HG03060 (cell line): ENCODE measurements around the gene PPP1R14B.

Source experiments
- ATAC-seq: cut with Tn5 transposase; IDR thresholded peaks from one replicate; pipeline ENCODE4 v1.9.1; 2021; ENCODE audit warnings: low read depth, moderate number of reproducible peaks; ENCODE audit not compliant: unreplicated experiment

The PPP1R14B gene

GRCh38 chr11:64283092-64283491 is 36.3 kb upstream of the PPP1R14B start:
- no peak for ATAC-seq

DNA sequence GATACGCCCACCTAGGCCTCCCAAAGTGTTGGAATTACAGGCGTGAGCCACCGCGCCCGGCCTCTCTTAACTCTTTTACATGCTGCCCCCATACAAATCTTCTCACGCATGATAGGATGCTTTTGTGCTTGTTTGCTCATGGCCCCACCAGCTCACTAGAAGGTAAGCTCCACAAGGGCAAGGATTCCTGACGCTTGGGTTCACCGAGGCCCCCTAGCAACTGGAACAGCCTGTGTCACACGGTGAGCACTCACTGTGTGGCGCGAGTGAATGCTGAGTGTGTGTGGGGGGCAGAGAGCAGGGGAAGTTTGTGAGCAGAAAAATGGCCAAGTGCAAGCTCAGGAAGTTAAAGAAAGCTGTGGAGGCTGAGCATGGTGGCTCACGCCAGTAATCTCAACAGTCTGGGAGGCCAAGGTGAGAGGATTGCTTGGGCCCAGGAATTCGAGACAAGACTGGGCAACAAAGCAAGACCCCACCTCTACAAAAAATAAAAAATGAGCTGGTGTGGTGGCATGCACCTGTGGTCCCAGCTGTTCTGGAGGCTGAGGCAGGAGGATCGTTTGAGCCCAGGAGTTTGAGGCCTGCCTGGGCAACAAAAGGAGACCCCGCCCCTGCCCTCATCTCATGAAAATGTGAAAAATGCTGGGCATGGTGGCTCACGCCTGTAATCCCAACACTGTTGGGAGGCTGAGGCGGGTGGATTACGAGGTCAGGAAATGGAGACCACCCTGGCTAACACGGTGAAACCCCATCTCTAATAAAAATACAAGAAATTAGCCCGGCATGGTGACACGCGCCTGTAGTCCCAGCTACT is 35.4 kb upstream of the PPP1R14B start:
- no peak for ATAC-seq

DNA sequence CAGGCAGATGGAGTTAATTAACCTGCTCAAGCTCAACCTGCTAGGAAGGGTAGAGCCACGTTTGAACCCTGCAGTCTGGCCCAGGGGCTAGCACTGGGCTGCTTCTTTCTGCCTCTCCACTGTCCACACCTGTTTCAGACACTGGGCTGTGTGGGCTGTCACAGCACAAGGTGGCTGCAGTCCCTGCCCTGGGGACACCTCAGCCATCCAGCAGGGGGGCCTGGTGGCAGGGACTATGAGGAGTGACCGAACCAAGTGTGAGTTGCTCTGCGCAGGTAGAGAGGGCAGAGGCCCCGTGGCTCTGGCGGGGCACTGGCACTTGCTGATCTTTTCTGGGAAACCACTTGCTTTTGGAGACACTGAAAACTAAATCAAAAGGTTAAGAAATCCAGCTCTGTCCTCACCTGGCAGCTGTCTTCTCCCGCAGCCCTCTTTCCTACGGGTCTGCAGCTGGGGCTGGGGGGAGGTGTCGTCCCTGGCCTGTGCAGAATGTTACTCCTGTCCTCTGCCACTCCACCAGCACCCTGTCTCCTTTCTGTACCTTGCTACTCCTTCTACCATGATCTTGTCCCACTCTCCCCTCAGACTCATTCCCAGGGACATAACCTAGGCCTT is 31.9 kb upstream of the PPP1R14B start:
- no peak for ATAC-seq

GRCh38 chr11:64276653-64277431 is 30.1 kb upstream of the PPP1R14B start:
- no peak for ATAC-seq

DNA sequence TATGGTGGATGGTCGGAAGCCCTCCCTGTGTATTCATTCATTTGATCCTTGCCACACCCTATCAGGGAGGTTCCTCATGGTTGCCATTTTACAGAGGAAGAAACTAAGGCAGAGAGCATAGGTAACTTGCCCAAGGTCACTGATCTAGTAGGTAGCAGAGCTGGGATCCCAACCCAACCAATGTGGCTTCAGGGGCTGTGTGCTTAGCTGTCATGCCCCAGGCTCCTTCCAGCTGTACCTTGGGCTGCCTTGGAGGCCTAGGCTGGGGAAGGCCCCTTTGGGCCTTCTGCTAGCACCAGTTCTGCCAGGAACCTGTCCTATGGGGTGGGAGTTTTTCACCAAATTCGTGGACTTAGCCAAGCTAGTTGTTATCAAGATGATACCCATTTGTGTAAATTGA is 29.1 kb upstream of the PPP1R14B start:
- no peak for ATAC-seq

DNA sequence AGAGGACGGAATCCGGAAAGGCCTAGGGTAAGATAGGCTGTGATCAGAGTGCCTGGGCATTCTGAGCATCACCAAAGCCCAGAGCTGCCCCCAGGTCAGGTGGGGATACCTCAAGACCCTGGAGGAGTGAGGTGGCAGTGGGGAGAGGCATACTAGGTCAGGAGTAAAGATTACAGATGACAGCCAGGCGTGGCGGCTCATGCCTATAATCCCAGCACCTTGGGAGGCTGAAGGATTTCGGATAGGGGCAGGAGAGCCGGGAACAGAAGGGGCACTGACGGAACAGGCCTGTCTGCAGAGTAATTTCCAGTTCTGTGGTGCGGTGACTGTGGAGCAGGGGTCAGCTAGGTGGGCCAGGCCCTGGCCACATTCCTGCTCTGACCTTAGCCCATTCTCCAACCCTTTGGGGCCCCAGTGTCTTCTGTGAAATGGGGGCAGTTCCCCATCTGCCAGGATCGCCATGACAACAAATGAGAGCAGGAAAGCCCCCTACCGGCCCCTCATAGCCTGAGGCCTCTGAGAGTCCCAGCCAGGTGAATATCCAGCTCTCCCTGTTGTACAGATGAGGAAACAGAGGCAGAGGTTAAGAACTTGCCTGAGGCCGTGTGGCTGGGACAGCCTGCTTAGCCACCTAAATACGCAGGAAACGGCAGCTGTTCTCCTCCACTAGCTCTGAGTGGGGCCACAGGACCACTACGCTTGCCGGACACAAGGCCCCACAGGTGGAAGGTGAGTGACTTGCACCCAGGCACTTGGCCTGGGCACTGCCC is 28.5 kb upstream of the PPP1R14B start:
- no peak for ATAC-seq

DNA sequence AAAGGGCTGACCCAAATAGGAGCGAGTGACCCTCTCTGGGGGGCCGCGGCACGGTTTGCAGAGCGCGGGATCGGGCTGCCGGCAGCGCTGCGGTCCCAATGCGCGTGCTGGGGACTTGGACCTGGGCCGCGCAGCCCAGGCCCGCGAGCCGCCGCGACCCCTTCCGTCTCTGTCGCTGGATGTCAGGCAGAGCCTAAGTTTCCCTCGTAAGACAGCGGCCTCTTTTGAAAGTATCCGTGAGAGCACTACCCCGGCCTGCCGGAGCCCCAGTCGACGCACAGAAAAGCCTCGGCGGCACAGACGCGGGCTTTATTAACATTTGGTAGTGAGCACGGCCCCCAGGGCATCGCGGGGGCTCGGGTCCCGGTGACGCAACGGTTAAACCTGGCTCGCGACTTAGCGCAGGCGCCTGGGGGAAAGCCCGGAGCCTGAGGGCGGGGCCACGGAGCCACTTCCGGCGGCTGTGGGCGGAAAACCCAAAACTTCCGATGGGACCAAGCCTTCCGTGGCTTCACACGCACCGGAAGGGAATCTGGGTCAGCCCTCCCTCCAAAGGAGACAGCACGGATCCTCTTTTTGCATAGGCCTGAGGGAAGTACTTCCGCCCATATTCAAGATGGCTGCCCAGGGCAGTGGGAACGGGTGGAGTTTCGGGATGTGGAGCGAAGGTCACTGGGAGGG is 22.9 kb upstream of the PPP1R14B start:
- peak; percentile 71 for ATAC-seq

DNA sequence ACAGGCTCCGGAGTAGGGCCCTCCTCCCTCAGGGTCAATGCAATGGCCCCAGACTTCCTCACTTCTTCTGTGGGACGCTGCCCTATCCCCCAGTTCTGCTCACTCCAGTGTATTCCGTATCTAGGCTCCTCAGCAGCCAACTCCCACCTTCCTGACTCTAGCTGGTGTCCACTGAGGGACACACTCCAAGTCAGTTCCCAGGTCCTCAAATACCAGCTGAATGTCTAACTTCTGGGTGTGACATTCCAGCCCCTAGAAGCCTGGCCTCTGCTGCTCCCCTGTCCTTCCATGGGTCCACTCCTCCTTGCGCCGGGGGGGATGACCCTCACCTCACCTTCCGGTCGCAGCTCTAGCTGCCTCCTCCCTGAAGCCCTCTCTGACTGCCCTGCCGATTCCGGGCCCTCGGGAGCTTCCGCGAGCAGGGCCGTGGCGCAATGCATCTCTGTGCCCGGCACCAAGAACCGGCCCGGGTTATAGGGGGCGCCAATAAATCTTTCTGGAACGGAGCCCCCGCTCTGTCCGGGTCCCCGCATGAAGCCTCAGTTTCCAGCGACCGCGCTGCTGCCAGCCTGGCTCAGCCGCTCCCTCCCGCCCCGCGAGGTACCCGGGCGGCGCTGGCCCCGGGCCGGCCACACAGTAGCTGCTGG is 22.3 kb upstream of the PPP1R14B start:
- no peak for ATAC-seq

DNA sequence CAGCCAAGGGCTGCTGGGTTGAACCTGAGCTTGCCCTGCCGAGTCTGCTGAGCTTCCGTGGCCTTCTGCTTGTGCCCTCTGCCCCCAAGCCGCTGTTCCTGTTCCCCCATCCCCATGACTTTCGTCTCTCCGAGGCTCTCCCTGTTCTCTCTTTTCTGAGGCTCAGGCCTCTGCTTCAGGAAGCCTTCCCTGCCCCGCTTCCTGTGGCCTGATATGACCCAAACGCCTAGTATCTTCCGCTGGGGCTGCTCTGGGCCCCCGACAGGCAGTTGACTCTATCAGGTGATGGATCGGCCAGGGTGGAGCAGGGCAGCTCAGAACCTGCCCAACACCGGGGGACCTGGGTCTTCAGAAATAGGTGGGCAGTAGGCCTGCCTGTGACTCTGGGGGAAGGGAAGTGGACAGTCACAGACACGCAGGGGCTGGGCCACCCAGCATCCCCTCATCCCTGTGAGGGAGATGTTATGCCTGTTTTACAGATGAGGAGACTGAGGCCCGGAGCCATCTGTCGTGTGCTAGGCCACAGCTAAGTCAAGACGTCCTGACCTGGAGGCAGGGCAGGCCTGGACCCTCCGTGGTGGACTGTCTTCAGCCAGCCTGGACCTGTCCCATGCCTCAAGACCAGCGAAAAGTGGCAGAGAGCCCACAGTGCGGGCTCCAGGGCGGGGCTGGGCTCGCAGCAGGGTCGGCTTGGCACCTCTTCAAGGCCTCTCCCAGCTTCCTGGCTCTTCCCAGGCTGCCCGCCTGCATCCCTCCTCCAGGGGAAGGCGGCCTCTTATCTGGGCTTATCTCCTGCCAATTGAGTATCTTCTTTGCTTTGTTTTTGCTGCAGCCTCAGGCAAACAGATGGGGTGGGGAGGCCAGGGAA is 21.5 kb upstream of the PPP1R14B start:
- ATAC-seq: no peak

- no peak for ATAC-seq
Measured at GRCh38 chr11:64267207-64267945, 20.6 kb upstream of the PPP1R14B start.

GRCh38 chr11:64266339-64266738 is 19.6 kb upstream of the PPP1R14B start:
- ATAC-seq: no peak

DNA sequence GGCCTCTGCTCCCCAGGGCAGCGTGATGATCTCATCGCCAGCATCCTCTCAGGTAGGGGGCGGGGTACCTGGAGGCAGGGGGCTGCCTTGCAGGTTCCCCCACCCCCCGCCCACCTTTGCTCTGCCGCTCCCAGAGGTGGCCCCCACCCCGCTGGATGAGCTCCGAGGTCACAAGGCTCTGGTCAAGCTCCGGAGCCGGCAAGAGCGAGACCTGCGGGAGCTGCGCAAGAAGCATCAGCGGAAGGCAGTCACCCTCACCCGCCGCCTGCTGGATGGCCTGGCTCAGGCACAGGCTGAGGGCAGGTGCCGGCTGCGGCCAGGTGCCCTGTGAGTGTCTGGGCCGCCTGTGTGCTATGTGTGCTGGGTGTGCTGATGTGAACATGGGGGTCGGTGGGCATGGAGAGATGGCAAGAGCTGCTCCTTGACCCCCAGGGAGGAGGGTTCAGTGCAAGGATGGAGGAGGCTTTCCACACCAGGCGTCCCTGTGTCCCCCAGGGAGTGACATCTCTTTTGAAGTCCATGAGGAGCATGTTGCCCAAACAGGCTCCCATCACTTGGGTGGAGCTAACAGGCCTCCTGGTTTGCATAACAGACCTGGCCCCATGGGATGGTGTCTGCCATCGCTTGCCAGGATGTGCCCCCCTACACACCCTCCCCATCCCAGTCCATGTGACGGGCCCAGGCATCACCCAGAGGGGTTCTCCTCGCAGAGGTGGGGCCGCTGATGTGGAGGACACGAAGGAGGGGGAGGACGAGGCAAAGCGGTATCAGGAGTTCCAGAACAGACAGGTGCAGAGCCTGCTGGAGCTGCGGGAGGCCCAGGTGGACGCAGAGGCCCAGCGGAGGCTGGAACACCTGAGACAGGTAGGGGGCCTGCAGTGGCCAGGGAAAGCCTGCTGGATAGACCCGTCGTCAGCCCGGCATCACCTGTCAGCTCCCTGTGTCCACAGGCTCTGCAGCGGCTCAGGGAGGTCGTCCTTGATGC is 18.7 kb upstream of the PPP1R14B start:
- ATAC-seq: no peak

GRCh38 chr11:64264371-64264852 is 17.7 kb upstream of the PPP1R14B start:
- ATAC-seq: no peak

- no peak for ATAC-seq
Measured at GRCh38 chr11:64263947-64264317, 17.2 kb upstream of the PPP1R14B start.

GRCh38 chr11:64263021-64263946 is 16.5 kb upstream of the PPP1R14B start:
- ATAC-seq: no peak
